HepG2 (cell line): ENCODE data around the gene UAP1L1. TPM values are rescaled to one million over a fixed set of nuclear protein-coding genes. Genes with fewer than 3 reads are reported as not detected.
A peak's percentile ranks its signal among the peaks of the same experiment; 100 is the strongest.

Experiments
- ATAC-seq: fragments of 200-7000 bp; cut with Tn5 transposase; 3 replicates; pipeline ENCODE4 v1.9.1; 2020; ENCODE audit warnings: mild to moderate bottlenecking, moderate library complexity
- BruUV-seq: library from RNA; stranded (reverse); fragments of 400-500 nt; replicated peaks from 2 replicates; lab custom pipeline; 2021; lab: Mats Ljungman, UMichigan
- CTCF ChIA-PET: fragments of 300-600 bp; formaldehyde crosslinking; extraction: SDS; loops from one replicate; lab custom pipeline; 2021; ENCODE audit warnings: low total read pairs, inconsistent platforms, low intra/inter-chr PET ratio; lab: Yijun Ruan, JAX
- POLR2A ChIA-PET: fragments of 350-600 bp; sonication (Branson Sonifier 250); formaldehyde crosslinking; loops from one replicate; lab custom pipeline; 2020; ENCODE audit warnings: antibody characterized with exemption, inconsistent platforms; lab: Yijun Ruan, JAX
- DNase-seq: peaks from one replicate; pipeline ENCODE4 v3.0.0-alpha.2; 2015; ENCODE audit warnings: low spot score
- FAIRE-seq: peaks from 3 replicates; lab custom pipeline; 2011; peaks lifted over from hg19 to GRCh38; lab: Jason Lieb, UNC
- H2AFZ ChIP-seq: one replicate; pipeline ENCODE4 v1.6.1; 2011; ENCODE audit warnings: low read length, inconsistent platforms
- H3K27ac ChIP-seq: fragments of 300-600 bp; 3 replicates; pipeline ENCODE4 v1.8.0; 2011; ENCODE audit warnings: mixed run types, mild to moderate bottlenecking, mixed read lengths, low read length, inconsistent platforms; ENCODE audit not compliant: insufficient read depth; ENCODE audit errors: extremely low read length
- H3K27me3 ChIP-seq, 2 experiments: fragments of 200-600 bp in 1 of 2; 2 replicates in 1 of 2; 3 replicates in 1 of 2; pipeline versions ENCODE4 v1.6.0 to v1.8.0; 2011; ENCODE audit warnings: low read length in 2 of 2, mild to moderate bottlenecking in 2 of 2, moderate library complexity in 2 of 2, inconsistent platforms in 1 of 2; ENCODE audit not compliant: insufficient read depth in 2 of 2, control insufficient read depth in 1 of 2
- H3K36me3 ChIP-seq, 2 experiments: fragments of 200-600 bp in 1 of 2; replicated peaks in 1 of 2; 2 replicates in 1 of 2; 3 replicates in 1 of 2; pipeline versions ENCODE4 v1.5.1 to v1.8.0; 2011; ENCODE audit warnings: low read length in 2 of 2, inconsistent platforms in 1 of 2; ENCODE audit not compliant: insufficient read depth in 2 of 2, control insufficient read depth in 1 of 2
- H3K4me1 ChIP-seq: 2 replicates; pipeline ENCODE4 v1.5.1; 2012; ENCODE audit warnings: low read length, inconsistent platforms; ENCODE audit not compliant: insufficient read depth
- H3K4me2 ChIP-seq: 2 replicates; pipeline ENCODE4 v1.6.0; 2011; ENCODE audit warnings: low read depth, low read length, inconsistent platforms
- H3K4me3 ChIP-seq, 3 experiments: fragments of 200-600 bp in 1 of 3; sonication (generic), shearing (Covaris generic) in 1 of 3; replicated peaks in 1 of 3; 2 replicates each; pipeline ENCODE4 v1.5.1; 2011 to 2016; ENCODE audit warnings: low read length in 3 of 3, inconsistent platforms in 2 of 3, low read depth in 2 of 3, mild to moderate bottlenecking in 2 of 3, control low read depth in 1 of 3, mixed read lengths in 1 of 3; ENCODE audit not compliant: insufficient read depth in 1 of 3
- H3K79me2 ChIP-seq: one replicate; pipeline ENCODE4 v1.6.1; 2011; ENCODE audit warnings: low read length, inconsistent platforms; ENCODE audit not compliant: insufficient read depth
- H3K9ac ChIP-seq: 2 replicates; pipeline ENCODE4 v1.6.0; 2011; ENCODE audit warnings: mild to moderate bottlenecking, low read depth, low read length, inconsistent platforms; ENCODE audit not compliant: insufficient read depth
- H3K9me3 ChIP-seq: 2 replicates; pipeline ENCODE4 v1.5.1; 2012; ENCODE audit warnings: mild to moderate bottlenecking, low read length
- H4K20me1 ChIP-seq: 2 replicates; pipeline ENCODE4 v1.6.0; 2011; ENCODE audit warnings: inconsistent platforms, mild to moderate bottlenecking, low read length, moderate library complexity; ENCODE audit not compliant: insufficient read depth
- ATF7-NPFF ChIP-seq: sonication (generic); formaldehyde crosslinking; IDR thresholded peaks from 2 replicates; pipeline ENCODE4 v1.8.1; 2023; ENCODE audit warnings: mild to moderate bottlenecking, low read depth, missing genetic modification reagents, moderate library complexity
- CEBPB ChIP-seq: IDR thresholded peaks from 2 replicates; pipeline ENCODE4 v1.6.1; 2011; ENCODE audit warnings: low read depth, low read length, improper control_type of control experiment, borderline replicate concordance
- MTF1 ChIP-seq: sonication (generic); formaldehyde crosslinking; IDR thresholded peaks from 2 replicates; pipeline ENCODE4 v1.5.0; 2020; ENCODE audit warnings: missing genetic modification reagents
- NCOA1 ChIP-seq: sonication (generic); formaldehyde crosslinking; IDR thresholded peaks from 2 replicates; pipeline ENCODE4 v1.9.0; 2021; ENCODE audit warnings: missing genetic modification reagents
- NFE2L1 ChIP-seq: sonication (generic); formaldehyde crosslinking; IDR thresholded peaks from 2 replicates; pipeline ENCODE4 v1.4.0; 2020; ENCODE audit warnings: missing genetic modification reagents, mild to moderate bottlenecking, borderline replicate concordance
- RNF219 ChIP-seq: sonication (generic); formaldehyde crosslinking; IDR thresholded peaks from 2 replicates; pipeline ENCODE4 v1.5.0; 2020; ENCODE audit warnings: mild to moderate bottlenecking, missing genetic modification reagents
- STAG1 ChIP-seq: sonication (generic); formaldehyde crosslinking; IDR thresholded peaks from 2 replicates; pipeline ENCODE4 v1.4.0; 2020; ENCODE audit warnings: missing genetic modification reagents
- ZBTB8A ChIP-seq: sonication (generic); formaldehyde crosslinking; IDR thresholded peaks from 2 replicates; pipeline ENCODE4 v1.4.0; 2020; ENCODE audit warnings: mild to moderate bottlenecking, low read depth, missing genetic modification reagents, borderline replicate concordance
- ZNF317 ChIP-seq: sonication (generic); formaldehyde crosslinking; IDR thresholded peaks from 2 replicates; pipeline ENCODE4 v1.5.0; 2020; ENCODE audit warnings: mild to moderate bottlenecking, missing genetic modification reagents
- ZNF577 ChIP-seq: sonication (generic); formaldehyde crosslinking; IDR thresholded peaks from 2 replicates; pipeline ENCODE4 v1.4.0; 2020; ENCODE audit warnings: mild to moderate bottlenecking, low read depth, missing genetic modification reagents, borderline replicate concordance
- ZNF687 ChIP-seq: sonication (generic); formaldehyde crosslinking; IDR thresholded peaks from 2 replicates; pipeline ENCODE4 v1.5.1; 2020; ENCODE audit warnings: mild to moderate bottlenecking, missing genetic modification reagents, moderate library complexity
- ZNF766 ChIP-seq: sonication (generic); formaldehyde crosslinking; IDR thresholded peaks from 2 replicates; pipeline ENCODE4 v1.5.0; 2020; ENCODE audit warnings: missing genetic modification reagents, borderline replicate concordance
- ZNF770 ChIP-seq: sonication (generic); formaldehyde crosslinking; IDR thresholded peaks from 2 replicates; pipeline ENCODE4 v1.5.0; 2020; ENCODE audit warnings: mild to moderate bottlenecking, missing genetic modification reagents
- WGBS: methylation state at CpG from one replicate; pipeline ENCODE4 v1.1.6; 2017; ENCODE audit warnings: low lambda C conversion rate; 5-methylcytosine and 5-hydroxymethylcytosine counted together
- in situ Hi-C: cut with HindIII; loops from 2 replicates; pipeline ENCODE4 v1.10.0; 2017; ENCODE audit warnings: low pct_unique_long_range_greater_than_20kb; ENCODE audit not compliant: extremely low pct_ligation_motif_present
- intact Hi-C: fragments of 100-400 bp; cut with micrococcal nuclease; formaldehyde crosslinking; loops from one replicate; pipeline ENCODE4 v1.10.0; 2022; ENCODE audit not compliant: unreplicated experiment
- polyA plus RNA-seq, 8 experiments: library from polyadenylated mRNA; depleted of rRNA in 3 of 8; stranded (reverse) in 7 of 8; unstranded in 1 of 8; fragments of >200 nt; fragmentation: Illumina TruSeq in 4 of 8; extraction: Trizol in 4 of 8; gene quantifications; 2 replicates each; pipeline versions ENCODE4 v1.2.1 to v1.2.3, GENCODE V29; 2011 to 2016; ENCODE audit warnings: low read depth in 4 of 8, missing spikeins in 1 of 8, mixed read lengths in 1 of 8; ENCODE audit not compliant: insufficient read depth in 1 of 8
- total RNA-seq, 5 experiments: library from RNA; depleted of rRNA; stranded (reverse); fragments of >200 nt; fragmentation: Illumina TruSeq; extraction: Trizol; gene quantifications; 2 replicates each; pipeline ENCODE4 v1.2.3, GENCODE V29; 2016; ENCODE audit warnings: low read depth in 1 of 5

UAP1L1 gene
- total and polyA plus RNA-seq, 2 of the 13 experiments (the other 11 are each of a cell fraction or from before 2014, with no cell fraction given) = 5.4 to 6.4 TPM

GRCh38 chr9:137129456-137130175 lies 52.3 kb downstream of the UAP1L1 start (continued):
- TF ChIP-seq STAG1 (CRISPR knock-in tag) = no peak
- TF ChIP-seq CEBPB = no peak
- no peak for TF ChIP-seq NFE2L1 (CRISPR knock-in tag)
- no peak for TF ChIP-seq ZNF577
- no peak for TF ChIP-seq MTF1
- peak; percentile 48; the same call in 1 of the 2 replicates for TF ChIP-seq ZNF317 (CRISPR knock-in tag)
- TF ChIP-seq ZNF770 (CRISPR knock-in tag) = no peak
- TF ChIP-seq, all 625 proteins: peak for 242

- FAIRE-seq = no peak
- peak overlapping the region; percentile 98 for H3K4me2 ChIP-seq
- H2AFZ ChIP-seq = no peak overlapping the region
- peak overlapping the region; percentile 80 for H3K9ac ChIP-seq
- peak; percentile 46 for ATAC-seq
- ChIA-PET POLR2A (interaction anchor here (0.7 to 2.4 kb wide), 19 partner anchors 9 to 244 kb away, joined by 3 to 34 read pairs (median 6); partner anchors contain the start of genes ANAPC2, GRIN1, MAN1B1 and RNF208), CTCF (no interaction called here)
- H3K79me2 ChIP-seq = peaks cover 19% of the 10 kb centered on the region
- H3K4me3 ChIP-seq = peak overlapping the region; percentile 75 to 90 (median 85)
- H3K36me3 ChIP-seq = no peaks in the 10 kb centered on the region
- no peaks in the 10 kb centered on the region for H3K9me3 ChIP-seq
- in situ Hi-C loops (no loop called here), intact Hi-C loops (no loop called here)
- H3K4me1 ChIP-seq = peaks cover 24% of the 10 kb centered on the region
- WGBS = 24% methylated on average over 11 of the region's 58 CpGs
- BruUV-seq = no TSS peak
- H4K20me1 ChIP-seq = peaks cover 5% of the 10 kb centered on the region; the same call in 1 of the 2 replicates
- DNase-seq = no peak
- peak overlapping the region; percentile 82 for H3K27ac ChIP-seq
- H3K27me3 ChIP-seq = no peaks in the 10 kb centered on the region
- TF ChIP-seq ZNF766 (CRISPR knock-in tag) (0 out of 2 replicates have a peak, but pooled peaks have one; percentile 1), ATF7-NPFF (CRISPR knock-in tag) (0 out of 2 replicates have a peak, but pooled peaks have one; percentile 28), NCOA1 (CRISPR knock-in tag) (0 out of 2 replicates have a peak, but pooled peaks have one; percentile 51), RNF219 (CRISPR knock-in tag) (no peak), ZNF687 (CRISPR knock-in tag) (peak; percentile 33; the same call in 1 of the 2 replicates), ZBTB8A (CRISPR knock-in tag) (no peak)
These were observed 52.9 kb downstream of the UAP1L1 start for GRCh38 chr9:137130176-137130755.
